GM18868 (cell line): Measurements from ENCODE around the gene CYB5B.

Experiments
- ATAC-seq: cut with Tn5 transposase; IDR thresholded peaks from one replicate; pipeline ENCODE4 v1.9.1; 2021; ENCODE audit warnings: mild to moderate bottlenecking, moderate library complexity; ENCODE audit not compliant: unreplicated experiment

Gene CYB5B

GRCh38 chr16:69514356-69514755 is 89.9 kb downstream of the CYB5B start:
- ATAC-seq: no peak
